Nephron progenitor cell (in vitro differentiated cells): ENCODE results near the gene RNF130.
"Not testable (repeated sequence)": the region's sequence is repeated elsewhere in the genome, so short reads cannot be mapped to it uniquely, and the experiment has no call there.

Source experiments
- DNase-seq: peaks from one replicate; pipeline ENCODE4 v3.0.0; 2021
- H3K27ac Mint-ChIP-seq: 2 replicates; pipeline ENCODE4 v1.8.0; 2021; ENCODE audit warnings: mild to moderate bottlenecking, moderate library complexity, mixed read lengths
- H3K27me3 Mint-ChIP-seq: 2 replicates; pipeline ENCODE4 v1.8.0; 2021; ENCODE audit warnings: mild to moderate bottlenecking, low read depth, mixed read lengths; ENCODE audit not compliant: poor library complexity
- H3K36me3 Mint-ChIP-seq: 2 replicates; pipeline ENCODE4 v1.8.0; 2021; ENCODE audit warnings: low read depth, mixed read lengths
- H3K4me1 Mint-ChIP-seq: 2 replicates; pipeline ENCODE4 v1.8.0; 2021; ENCODE audit warnings: mixed read lengths
- H3K4me3 Mint-ChIP-seq: 2 replicates; pipeline ENCODE4 v1.8.0; 2021; ENCODE audit warnings: mild to moderate bottlenecking, moderate library complexity, mixed read lengths
- H3K9me3 Mint-ChIP-seq: 2 replicates; pipeline ENCODE4 v1.8.0; 2021; ENCODE audit warnings: mild to moderate bottlenecking, moderate library complexity, mixed read lengths
- CTCF ChIP-seq: fragments of 200-600 bp; sonication (generic); IDR thresholded peaks from 2 replicates; pipeline ENCODE4 v1.5.0; 2021; ENCODE audit warnings: antibody characterized with exemption

RNF130 gene

GRCh38 chr5:179998485-179998884, 73.1 kb downstream of the RNF130 start:
- peaks cover 65% of the 10 kb centered on the region for H3K9me3 Mint-ChIP-seq
- no peak overlapping the region for H3K27ac Mint-ChIP-seq
- H3K27me3 Mint-ChIP-seq, result peaks cover 3% of the 10 kb centered on the region
- DNase-seq, result no peak
- H3K4me3 Mint-ChIP-seq, result no peak overlapping the region
- no peak for TF ChIP-seq CTCF
- H3K4me1 Mint-ChIP-seq, result no peaks in the 10 kb centered on the region
- H3K36me3 Mint-ChIP-seq, result peaks cover 90% of the 10 kb centered on the region

GRCh38 chr5:179994583-179995323, 76.8 kb downstream of the RNF130 start:
- H3K36me3 Mint-ChIP-seq, result peaks cover 90% of the 10 kb centered on the region
- no peak overlapping the region for H3K27ac Mint-ChIP-seq
- H3K27me3 Mint-ChIP-seq, result peaks cover 7% of the 10 kb centered on the region
- H3K4me1 Mint-ChIP-seq, result no peaks in the 10 kb centered on the region
- TF ChIP-seq CTCF, result no peak
- H3K4me3 Mint-ChIP-seq, result no peak overlapping the region
- DNase-seq, result no peak
- peaks cover 87% of the 10 kb centered on the region for H3K9me3 Mint-ChIP-seq

- H3K36me3 Mint-ChIP-seq, result peaks cover 94% of the 10 kb centered on the region
- not testable (repeated sequence) for H3K27me3 Mint-ChIP-seq, H3K4me1 Mint-ChIP-seq, H3K27ac Mint-ChIP-seq, H3K4me3 Mint-ChIP-seq, DNase-seq
- H3K9me3 Mint-ChIP-seq, result peaks cover 85% of the 10 kb centered on the region
These were observed 78.7 kb downstream of the RNF130 start for GRCh38 chr5:179992855-179993254.

- Mint-ChIP-seq H3K4me3 (no peak overlapping the region), H3K9me3 (peaks cover 70% of the 10 kb centered on the region), H3K36me3 (peaks cover 90% of the 10 kb centered on the region), H3K27me3 (peaks cover 7% of the 10 kb centered on the region), H3K27ac (no peak overlapping the region), H3K4me1 (no peaks in the 10 kb centered on the region)
- DNase-seq, result no peak
- TF ChIP-seq CTCF, result no peak
These were observed 80.5 kb downstream of the RNF130 start for GRCh38 chr5:179991106-179991505.

GRCh38 chr5:179990525-179990924, 81.0 kb downstream of the RNF130 start:
- H3K27me3 Mint-ChIP-seq, H3K27ac Mint-ChIP-seq, H3K4me3 Mint-ChIP-seq, DNase-seq, H3K4me1 Mint-ChIP-seq: not testable (repeated sequence)
- peaks cover 64% of the 10 kb centered on the region for H3K9me3 Mint-ChIP-seq
- H3K36me3 Mint-ChIP-seq, result peaks cover 84% of the 10 kb centered on the region

- no peak overlapping the region for H3K4me3 Mint-ChIP-seq
- H3K36me3 Mint-ChIP-seq, result peaks cover 50% of the 10 kb centered on the region
- DNase-seq, result no peak
- H3K4me1 Mint-ChIP-seq, result no peaks in the 10 kb centered on the region
- H3K27ac Mint-ChIP-seq, result no peak overlapping the region
- peaks cover 23% of the 10 kb centered on the region for H3K9me3 Mint-ChIP-seq
- no peak for TF ChIP-seq CTCF
- peaks cover 4% of the 10 kb centered on the region for H3K27me3 Mint-ChIP-seq
These were observed 85.2 kb downstream of the RNF130 start for GRCh38 chr5:179986328-179986727.

GRCh38 chr5:179981636-179982035, 89.9 kb downstream of the RNF130 start:
- H3K36me3 Mint-ChIP-seq, result peaks cover 41% of the 10 kb centered on the region
- TF ChIP-seq CTCF, result no peak
- no peak overlapping the region for H3K4me3 Mint-ChIP-seq
- H3K27ac Mint-ChIP-seq, result no peak overlapping the region
- no peaks in the 10 kb centered on the region for H3K9me3 Mint-ChIP-seq
- H3K27me3 Mint-ChIP-seq, result no peaks in the 10 kb centered on the region
- H3K4me1 Mint-ChIP-seq, result no peaks in the 10 kb centered on the region
- DNase-seq, result no peak
